ENCODE data around the gene PRKCE.
"Not testable (repeated sequence)": the region's sequence is repeated elsewhere in the genome, so short reads cannot be mapped to it uniquely, and the experiment has no call there.

PRKCE gene

GRCh38 chr2:45670646-45671045, 19.2 kb downstream of the PRKCE start:
- no peak for DNase-seq

- no peak for DNase-seq
These were observed 20.7 kb downstream of the PRKCE start for GRCh38 chr2:45672138-45672537.

GRCh38 chr2:45674035-45674816, 22.8 kb downstream of the PRKCE start:
- DNase-seq: no peak

- DNase-seq: no peak
These were observed 23.9 kb downstream of the PRKCE start for GRCh38 chr2:45675263-45675812.

GRCh38 chr2:45676088-45676487, 24.6 kb downstream of the PRKCE start:
- no peak for DNase-seq

GRCh38 chr2:45678791-45679348, 27.4 kb downstream of the PRKCE start:
- no peak for DNase-seq

- DNase-seq: no peak
These were observed 29.0 kb downstream of the PRKCE start for GRCh38 chr2:45680351-45680967.

GRCh38 chr2:45681675-45682074, 30.2 kb downstream of the PRKCE start:
- DNase-seq: no peak

GRCh38 chr2:45683292-45683691, 31.8 kb downstream of the PRKCE start:
- DNase-seq: no peak

GRCh38 chr2:45684756-45685155, 33.3 kb downstream of the PRKCE start:
- DNase-seq: no peak

- no peak for DNase-seq
These were observed 33.8 kb downstream of the PRKCE start for GRCh38 chr2:45685260-45685659.

GRCh38 chr2:45687964-45688363, 36.5 kb downstream of the PRKCE start:
- no peak for DNase-seq

GRCh38 chr2:45688479-45689298, 37.2 kb downstream of the PRKCE start:
- no peak for DNase-seq

GRCh38 chr2:45690231-45690630, 38.8 kb downstream of the PRKCE start:
- no peak for DNase-seq

GRCh38 chr2:45691171-45691999, 39.9 kb downstream of the PRKCE start:
- DNase-seq: no peak

- DNase-seq: no peak
These were observed 41.1 kb downstream of the PRKCE start for GRCh38 chr2:45692566-45692965.

GRCh38 chr2:45695480-45696007, 44.1 kb downstream of the PRKCE start:
- DNase-seq: not testable (repeated sequence)

- no peak for DNase-seq
These were observed 45.2 kb downstream of the PRKCE start for GRCh38 chr2:45696708-45697107.

- DNase-seq: no peak
These were observed 45.7 kb downstream of the PRKCE start for GRCh38 chr2:45697190-45697589.

GRCh38 chr2:45698554-45698953, 47.1 kb downstream of the PRKCE start:
- DNase-seq: no peak

GRCh38 chr2:45699032-45699658, 47.7 kb downstream of the PRKCE start:
- no peak for DNase-seq
